GM06990 (cell line): ENCODE data around the gene PRKG1.
"Not testable (repeated sequence)": the region's sequence is repeated elsewhere in the genome, so short reads cannot be mapped to it uniquely, and the experiment has no call there.

Experiments
- DNase-seq: peaks from one replicate; pipeline ENCODE4 v3.0.0-alpha.2; 2011; ENCODE audit not compliant: insufficient read length; ENCODE audit errors: extremely low read depth
- H3K27me3 ChIP-seq: replicated peaks from 2 replicates; pipeline ENCODE4 v1.6.0; 2011; ENCODE audit warnings: low read length; ENCODE audit not compliant: control insufficient read depth, insufficient read depth
- H3K36me3 ChIP-seq: 2 replicates; pipeline ENCODE4 v1.5.1; 2011; ENCODE audit warnings: low read length; ENCODE audit not compliant: control insufficient read depth, insufficient read depth
- H3K4me3 ChIP-seq: replicated peaks from 2 replicates; pipeline ENCODE4 v1.5.1; 2011; ENCODE audit warnings: low read depth, mild to moderate bottlenecking, control low read depth, low read length
- TF ChIP-seq, protein P1 (sequence below): IDR thresholded peaks from 2 replicates; pipeline ENCODE4 v1.5.1; 2011; ENCODE audit warnings: low read length, control low read depth, mild to moderate bottlenecking, inconsistent platforms; ENCODE audit not compliant: insufficient read depth, poor library complexity, severe bottlenecking

Gene PRKG1

DNA sequence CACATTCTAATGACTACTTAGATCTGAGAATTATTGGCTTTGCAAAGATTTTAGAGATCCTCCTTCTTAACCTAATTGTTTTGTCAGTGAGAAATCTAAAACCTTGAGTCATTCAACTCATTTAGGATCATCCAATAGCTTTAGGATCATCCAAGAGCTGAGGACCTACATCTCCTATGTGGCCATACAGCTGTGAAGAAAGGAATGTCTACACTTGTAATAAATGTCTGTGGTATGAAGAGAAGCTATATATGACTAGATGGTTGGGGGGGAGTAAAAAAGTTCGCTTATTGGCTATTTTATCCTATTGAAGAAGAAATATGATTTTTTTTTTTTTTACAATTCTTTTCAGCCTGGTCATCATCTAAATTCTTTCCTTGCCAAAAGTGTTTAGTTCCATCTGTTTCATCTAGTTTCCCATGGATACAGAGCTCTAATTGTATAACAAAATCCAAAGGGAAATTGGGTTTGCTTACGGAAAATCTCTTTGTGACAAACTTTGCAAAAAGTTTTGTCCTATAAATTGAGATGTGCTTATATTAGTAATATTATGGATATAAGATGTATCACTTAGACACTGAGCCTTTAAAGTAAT, 196.7 kb downstream of the PRKG1 start:
- Histone ChIP-seq H3K36me3 (no peaks in the 10 kb centered on the region), H3K4me3 (no peak overlapping the region), H3K27me3 (no peaks in the 10 kb centered on the region)
- DNase-seq, result no peak
- TF ChIP-seq, protein P1, sequence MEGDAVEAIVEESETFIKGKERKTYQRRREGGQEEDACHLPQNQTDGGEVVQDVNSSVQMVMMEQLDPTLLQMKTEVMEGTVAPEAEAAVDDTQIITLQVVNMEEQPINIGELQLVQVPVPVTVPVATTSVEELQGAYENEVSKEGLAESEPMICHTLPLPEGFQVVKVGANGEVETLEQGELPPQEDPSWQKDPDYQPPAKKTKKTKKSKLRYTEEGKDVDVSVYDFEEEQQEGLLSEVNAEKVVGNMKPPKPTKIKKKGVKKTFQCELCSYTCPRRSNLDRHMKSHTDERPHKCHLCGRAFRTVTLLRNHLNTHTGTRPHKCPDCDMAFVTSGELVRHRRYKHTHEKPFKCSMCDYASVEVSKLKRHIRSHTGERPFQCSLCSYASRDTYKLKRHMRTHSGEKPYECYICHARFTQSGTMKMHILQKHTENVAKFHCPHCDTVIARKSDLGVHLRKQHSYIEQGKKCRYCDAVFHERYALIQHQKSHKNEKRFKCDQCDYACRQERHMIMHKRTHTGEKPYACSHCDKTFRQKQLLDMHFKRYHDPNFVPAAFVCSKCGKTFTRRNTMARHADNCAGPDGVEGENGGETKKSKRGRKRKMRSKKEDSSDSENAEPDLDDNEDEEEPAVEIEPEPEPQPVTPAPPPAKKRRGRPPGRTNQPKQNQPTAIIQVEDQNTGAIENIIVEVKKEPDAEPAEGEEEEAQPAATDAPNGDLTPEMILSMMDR, result no peak

DNA sequence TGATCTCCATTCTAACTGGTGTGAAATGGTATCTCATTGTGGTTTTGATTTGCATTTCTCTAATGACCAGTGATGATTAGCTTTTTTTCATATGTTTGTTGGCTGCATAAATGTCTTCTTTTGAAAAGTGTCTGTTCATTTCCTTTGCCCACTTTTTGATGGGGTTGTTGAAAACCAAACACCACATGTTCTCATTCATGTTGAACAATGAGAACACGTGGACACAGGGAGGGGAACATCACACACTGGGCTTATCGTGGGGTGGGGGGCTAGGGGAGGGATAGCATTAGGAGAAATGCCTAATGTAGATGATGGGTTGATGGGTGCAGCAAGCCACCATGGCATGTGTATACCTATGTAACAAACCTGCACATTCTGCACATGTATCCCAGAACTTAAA, 197.8 kb downstream of the PRKG1 start:
- not testable (repeated sequence) for H3K36me3 ChIP-seq, H3K27me3 ChIP-seq, DNase-seq, H3K4me3 ChIP-seq

DNA sequence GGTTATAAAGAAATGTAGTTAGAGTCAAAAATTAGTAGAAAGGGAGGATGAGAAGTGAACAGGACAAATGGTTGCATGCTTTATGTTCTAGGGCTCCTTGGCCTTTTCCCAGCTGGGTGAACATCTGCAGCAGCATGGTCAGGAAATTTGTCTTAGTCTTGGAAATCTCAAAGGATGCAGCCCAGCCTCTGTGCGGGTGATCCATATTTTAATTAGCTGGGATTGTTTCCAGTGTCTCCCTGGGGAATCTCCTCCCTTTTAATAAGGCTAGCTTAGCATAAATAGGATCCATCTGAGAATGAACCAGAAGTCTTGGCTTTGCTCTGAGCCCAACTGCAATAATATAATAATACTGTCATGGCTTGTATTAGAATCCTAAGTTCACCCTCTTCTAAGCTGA, 198.3 kb downstream of the PRKG1 start:
- Histone ChIP-seq H3K36me3 (no peaks in the 10 kb centered on the region), H3K4me3 (no peak overlapping the region), H3K27me3 (no peaks in the 10 kb centered on the region)
- TF ChIP-seq, protein P1, result no peak
- DNase-seq, result no peak

GRCh38 chr10:51273574-51273973, 199.3 kb downstream of the PRKG1 start:
- TF ChIP-seq, protein P1, result no peak
- Histone ChIP-seq H3K36me3 (no peaks in the 10 kb centered on the region), H3K27me3 (no peaks in the 10 kb centered on the region), H3K4me3 (no peak overlapping the region)
- no peak for DNase-seq

- not testable (repeated sequence) for DNase-seq, H3K27me3 ChIP-seq, H3K36me3 ChIP-seq, H3K4me3 ChIP-seq
Observed at GRCh38 chr10:51276097-51276496, 201.8 kb downstream of the PRKG1 start.

DNA sequence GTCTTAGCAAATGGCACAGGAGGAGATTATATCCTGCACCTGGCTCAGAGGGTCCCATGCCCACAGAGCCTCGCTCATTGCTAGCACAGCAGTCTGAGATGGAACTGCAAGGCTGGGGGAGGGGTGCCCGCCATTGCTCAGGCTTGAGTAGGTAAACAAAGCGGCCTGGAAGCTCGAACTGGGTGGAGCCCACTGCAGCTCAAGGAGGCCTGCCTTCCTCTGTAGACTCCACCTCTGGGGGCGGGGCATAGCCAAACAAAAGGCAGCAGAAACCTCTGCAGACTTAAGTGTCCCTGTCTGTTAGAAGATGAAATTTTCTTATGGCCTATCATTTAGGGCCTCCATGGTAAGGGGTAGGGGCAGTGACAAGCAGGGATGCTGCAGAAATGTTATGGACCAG, 207.1 kb downstream of the PRKG1 start:
- not testable (repeated sequence) for DNase-seq, H3K27me3 ChIP-seq, H3K4me3 ChIP-seq, H3K36me3 ChIP-seq

DNA sequence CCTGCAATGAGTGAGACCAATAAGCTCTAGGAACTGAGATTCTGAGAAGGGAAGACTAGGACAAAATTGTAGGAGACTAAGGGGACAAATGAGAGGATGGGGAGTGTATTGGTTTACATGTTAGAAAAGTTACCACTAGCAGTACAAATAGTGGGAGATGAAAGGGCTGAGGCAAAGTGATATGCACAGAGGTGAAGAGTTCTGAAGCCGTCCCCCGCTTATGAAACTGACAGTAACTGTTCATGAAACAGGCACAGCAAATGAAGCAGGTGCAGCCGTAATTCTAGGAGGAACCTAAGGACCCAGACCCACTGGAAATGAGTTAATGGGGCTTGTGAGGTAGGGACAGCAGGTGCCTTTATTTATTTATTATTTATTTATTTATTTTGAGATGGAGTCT, 211.3 kb downstream of the PRKG1 start:
- H3K4me3 ChIP-seq, result no peak overlapping the region
- TF ChIP-seq, protein P1, result no peak
- H3K36me3 ChIP-seq, result no peaks in the 10 kb centered on the region
- no peak for DNase-seq
- H3K27me3 ChIP-seq, result no peaks in the 10 kb centered on the region
